KMS-11 (cell line): ENCODE data around the gene GCM1.

Source experiments
- H2AFZ ChIP-seq: fragments of 200-600 bp; sonication (generic); 2 replicates; pipeline ENCODE4 v1.6.1; 2016; ENCODE audit warnings: antibody characterized with exemption, mixed run types, low read depth
- H3K27ac ChIP-seq: fragments of 200-600 bp; sonication (generic); 2 replicates; pipeline ENCODE4 v1.6.1; 2016; ENCODE audit warnings: mild to moderate bottlenecking, mixed run types
- H3K27me3 ChIP-seq: fragments of 200-600 bp; sonication (generic); 2 replicates; pipeline ENCODE4 v1.6.1; 2017; ENCODE audit warnings: mild to moderate bottlenecking, low read depth, mixed run types, moderate library complexity; ENCODE audit not compliant: insufficient read depth
- H3K36me3 ChIP-seq: fragments of 200-600 bp; sonication (generic); 2 replicates; pipeline ENCODE4 v1.6.1; 2017; ENCODE audit warnings: mild to moderate bottlenecking, mixed run types; ENCODE audit not compliant: insufficient read depth
- H3K4me1 ChIP-seq: fragments of 200-600 bp; sonication (generic); 2 replicates; pipeline ENCODE4 v1.6.1; 2016; ENCODE audit warnings: mild to moderate bottlenecking, low read depth, mixed run types; ENCODE audit not compliant: poor library complexity, severe bottlenecking
- H3K4me2 ChIP-seq: fragments of 200-600 bp; sonication (generic); 2 replicates; pipeline ENCODE4 v1.7.0; 2016; ENCODE audit warnings: mild to moderate bottlenecking, mixed run types
- H3K4me3 ChIP-seq: fragments of 200-600 bp; sonication (generic); IDR thresholded peaks from 2 replicates; pipeline ENCODE4 v1.6.1; 2017; ENCODE audit warnings: low read depth, low read length, mixed read lengths; ENCODE audit not compliant: insufficient read depth
- H3K79me2 ChIP-seq: fragments of 200-600 bp; sonication (generic); 2 replicates; pipeline ENCODE4 v1.6.1; 2016; ENCODE audit warnings: low read depth, mixed run types; ENCODE audit not compliant: insufficient read depth
- H3K9ac ChIP-seq: fragments of 200-600 bp; sonication (generic); 2 replicates; pipeline ENCODE4 v1.6.1; 2016; ENCODE audit warnings: mild to moderate bottlenecking, mixed run types
- H4K20me1 ChIP-seq: fragments of 200-600 bp; sonication (generic); 2 replicates; pipeline ENCODE4 v1.6.1; 2016; ENCODE audit warnings: mild to moderate bottlenecking, mixed run types; ENCODE audit not compliant: insufficient read depth
- TF ChIP-seq, protein P1 (sequence below): fragments of 200-600 bp; sonication (generic); conservative IDR thresholded peaks from 2 replicates; pipeline ENCODE4 v1.6.1; 2017; ENCODE audit warnings: low read depth, mild to moderate bottlenecking, antibody characterized with exemption, low read length, moderate library complexity, mixed read lengths

Gene GCM1

DNA sequence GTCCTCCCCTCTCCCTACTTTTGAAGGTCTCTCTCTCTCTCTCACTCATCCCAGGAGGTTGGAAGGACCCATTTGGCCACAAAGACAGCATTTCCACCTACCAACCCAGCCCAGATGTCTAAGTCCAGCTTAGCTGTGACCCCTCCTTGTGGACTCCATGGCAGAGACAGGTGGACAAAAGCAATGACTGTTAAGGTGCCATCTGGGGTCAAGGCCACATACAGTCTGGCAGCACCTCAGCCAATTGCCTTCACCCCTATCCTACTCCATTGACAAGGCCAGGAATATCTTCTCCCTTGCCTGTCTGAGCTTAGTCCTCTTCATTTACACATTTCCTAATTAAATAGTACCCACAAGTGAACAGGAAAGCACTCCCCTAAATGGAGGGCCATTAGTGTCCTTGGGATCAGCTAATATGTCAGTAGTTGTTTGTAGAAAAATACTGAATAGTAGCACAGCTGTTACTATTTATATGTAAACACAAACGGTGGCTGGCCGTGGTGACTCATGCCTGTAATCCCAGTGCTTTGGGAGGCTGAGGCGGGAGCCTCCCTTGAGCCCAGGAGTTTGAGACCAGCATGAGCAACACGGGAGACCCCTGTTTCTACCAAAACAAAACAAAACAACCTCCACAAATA is 28.8 kb downstream of the GCM1 start:
- no peak overlapping the region for H2AFZ ChIP-seq
- TF ChIP-seq, protein P1, sequence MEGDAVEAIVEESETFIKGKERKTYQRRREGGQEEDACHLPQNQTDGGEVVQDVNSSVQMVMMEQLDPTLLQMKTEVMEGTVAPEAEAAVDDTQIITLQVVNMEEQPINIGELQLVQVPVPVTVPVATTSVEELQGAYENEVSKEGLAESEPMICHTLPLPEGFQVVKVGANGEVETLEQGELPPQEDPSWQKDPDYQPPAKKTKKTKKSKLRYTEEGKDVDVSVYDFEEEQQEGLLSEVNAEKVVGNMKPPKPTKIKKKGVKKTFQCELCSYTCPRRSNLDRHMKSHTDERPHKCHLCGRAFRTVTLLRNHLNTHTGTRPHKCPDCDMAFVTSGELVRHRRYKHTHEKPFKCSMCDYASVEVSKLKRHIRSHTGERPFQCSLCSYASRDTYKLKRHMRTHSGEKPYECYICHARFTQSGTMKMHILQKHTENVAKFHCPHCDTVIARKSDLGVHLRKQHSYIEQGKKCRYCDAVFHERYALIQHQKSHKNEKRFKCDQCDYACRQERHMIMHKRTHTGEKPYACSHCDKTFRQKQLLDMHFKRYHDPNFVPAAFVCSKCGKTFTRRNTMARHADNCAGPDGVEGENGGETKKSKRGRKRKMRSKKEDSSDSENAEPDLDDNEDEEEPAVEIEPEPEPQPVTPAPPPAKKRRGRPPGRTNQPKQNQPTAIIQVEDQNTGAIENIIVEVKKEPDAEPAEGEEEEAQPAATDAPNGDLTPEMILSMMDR = no peak
- no peaks in the 10 kb centered on the region for H3K36me3 ChIP-seq
- H3K4me2 ChIP-seq = no peak overlapping the region
- H3K4me3 ChIP-seq = no peak overlapping the region
- no peaks in the 10 kb centered on the region for H4K20me1 ChIP-seq
- no peak overlapping the region for H3K27ac ChIP-seq
- no peaks in the 10 kb centered on the region for H3K79me2 ChIP-seq
- H3K27me3 ChIP-seq = no peaks in the 10 kb centered on the region
- no peak overlapping the region for H3K9ac ChIP-seq
- no peaks in the 10 kb centered on the region for H3K4me1 ChIP-seq

DNA sequence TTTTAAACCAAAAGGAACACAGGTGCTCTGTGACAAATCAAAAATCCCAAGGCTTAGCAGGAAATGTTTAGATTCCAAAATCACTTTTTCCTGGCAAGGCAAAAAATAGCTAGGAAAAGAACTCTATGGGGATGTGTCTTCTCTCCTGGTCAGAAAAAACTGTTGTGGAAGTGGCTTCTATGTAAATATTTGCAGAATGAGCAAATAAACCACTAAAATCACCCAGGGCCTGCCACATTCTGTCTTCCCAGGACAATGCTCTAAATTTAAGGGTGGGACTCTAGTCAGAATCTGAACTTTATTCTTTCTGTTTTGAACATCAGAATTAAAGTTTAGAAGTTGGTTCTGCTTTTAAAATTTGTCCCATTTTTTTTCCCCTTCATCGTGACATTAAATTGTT is 29.3 kb downstream of the GCM1 start:
- H3K4me2 ChIP-seq = no peak overlapping the region
- H3K27ac ChIP-seq = no peak overlapping the region
- H3K4me1 ChIP-seq = no peaks in the 10 kb centered on the region
- TF ChIP-seq, protein P1 = no peak
- H2AFZ ChIP-seq = no peak overlapping the region
- H3K27me3 ChIP-seq = no peaks in the 10 kb centered on the region
- H3K4me3 ChIP-seq = no peak overlapping the region
- H3K79me2 ChIP-seq = no peaks in the 10 kb centered on the region
- no peak overlapping the region for H3K9ac ChIP-seq
- no peaks in the 10 kb centered on the region for H4K20me1 ChIP-seq
- H3K36me3 ChIP-seq = no peaks in the 10 kb centered on the region

DNA sequence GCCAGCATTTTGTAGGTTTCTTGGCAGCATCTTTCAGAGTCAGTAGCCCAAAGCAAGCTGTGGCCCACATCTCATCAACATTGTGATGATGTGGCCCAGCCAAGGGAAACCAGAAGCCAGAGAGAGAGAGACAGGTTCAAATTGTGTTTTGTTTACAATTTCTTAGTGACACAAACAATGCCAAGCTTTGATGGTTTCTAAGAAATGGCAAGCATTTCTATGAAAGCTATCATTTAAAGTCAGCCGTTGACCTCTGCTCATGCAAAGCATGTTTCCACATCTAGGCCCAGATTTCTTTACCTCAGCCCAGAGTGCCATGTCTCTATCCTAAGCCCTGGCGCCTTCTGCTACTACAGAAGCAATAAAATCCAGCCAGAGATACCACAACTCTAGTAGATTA is 32.9 kb downstream of the GCM1 start:
- H4K20me1 ChIP-seq = no peaks in the 10 kb centered on the region
- H3K4me1 ChIP-seq = peaks cover 24% of the 10 kb centered on the region
- no peak overlapping the region for H2AFZ ChIP-seq
- no peak overlapping the region for H3K4me2 ChIP-seq
- no peak overlapping the region for H3K4me3 ChIP-seq
- no peaks in the 10 kb centered on the region for H3K27me3 ChIP-seq
- H3K36me3 ChIP-seq = no peaks in the 10 kb centered on the region
- no peak overlapping the region for H3K9ac ChIP-seq
- no peaks in the 10 kb centered on the region for H3K79me2 ChIP-seq
- no peak overlapping the region for H3K27ac ChIP-seq
- TF ChIP-seq, protein P1 = no peak

DNA sequence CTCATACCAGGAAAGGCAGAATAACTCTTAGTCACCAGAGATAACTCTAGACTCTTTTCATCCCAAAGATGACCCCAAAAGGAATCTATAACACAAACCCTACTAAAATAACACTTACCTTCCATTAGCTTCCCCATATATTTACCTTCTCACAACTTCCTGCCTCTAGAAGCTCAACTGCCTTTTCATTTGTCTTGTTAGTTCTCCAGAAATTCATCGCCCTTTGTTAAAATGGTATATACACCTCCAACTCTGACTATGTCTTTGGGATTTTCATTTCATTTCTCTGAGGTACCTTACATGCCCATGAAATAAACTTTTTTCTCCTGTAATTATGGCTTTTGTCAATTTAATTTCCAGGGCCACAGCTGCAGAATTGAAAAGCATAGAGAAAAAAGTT is 33.5 kb downstream of the GCM1 start:
- Histone ChIP-seq H3K27me3 (no peaks in the 10 kb centered on the region), H4K20me1 (no peaks in the 10 kb centered on the region), H3K9ac (no peak overlapping the region), H3K36me3 (no peaks in the 10 kb centered on the region), H3K4me1 (peaks cover 30% of the 10 kb centered on the region), H3K79me2 (no peaks in the 10 kb centered on the region), H3K27ac (no peak overlapping the region), H3K4me3 (no peak overlapping the region), H3K4me2 (no peak overlapping the region), H2AFZ (no peak overlapping the region)
- TF ChIP-seq, protein P1 = no peak
